ENCODE data around the gene NPHP4.

DNA sequence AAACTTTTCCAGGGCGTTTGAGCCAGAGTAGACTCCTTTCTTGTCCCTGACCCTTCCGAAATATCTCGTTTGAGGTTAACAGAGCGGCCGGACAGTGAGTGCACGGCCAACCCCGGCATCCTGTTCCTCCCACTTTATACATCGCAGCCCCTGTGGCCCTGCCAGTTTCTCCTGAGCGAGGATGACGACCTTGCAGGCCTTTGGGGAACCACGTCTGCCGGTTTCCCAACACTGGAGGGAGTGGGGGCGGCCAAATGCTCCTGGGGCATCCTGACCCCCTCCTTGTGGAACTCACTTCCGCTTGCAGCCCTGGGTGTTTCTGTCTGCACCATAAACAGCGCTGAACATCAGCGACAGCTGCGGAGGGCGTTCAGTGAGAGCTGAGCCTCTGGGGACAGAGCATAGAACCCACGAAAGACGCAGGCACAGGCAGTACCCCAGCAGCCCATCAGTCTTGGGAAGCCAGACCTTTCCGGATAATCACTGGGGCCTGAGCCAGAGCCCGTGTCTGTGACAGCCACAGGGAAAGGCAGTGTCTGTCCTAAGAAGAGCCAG is 48.7 kb upstream of the NPHP4 start:
- TF ChIP-seq EZH2phosphoT487 (IDR thresholded peaks at IDR 0.05; ENCODE audit: low read length) = no peak
- TF ChIP-seq, protein P1, sequence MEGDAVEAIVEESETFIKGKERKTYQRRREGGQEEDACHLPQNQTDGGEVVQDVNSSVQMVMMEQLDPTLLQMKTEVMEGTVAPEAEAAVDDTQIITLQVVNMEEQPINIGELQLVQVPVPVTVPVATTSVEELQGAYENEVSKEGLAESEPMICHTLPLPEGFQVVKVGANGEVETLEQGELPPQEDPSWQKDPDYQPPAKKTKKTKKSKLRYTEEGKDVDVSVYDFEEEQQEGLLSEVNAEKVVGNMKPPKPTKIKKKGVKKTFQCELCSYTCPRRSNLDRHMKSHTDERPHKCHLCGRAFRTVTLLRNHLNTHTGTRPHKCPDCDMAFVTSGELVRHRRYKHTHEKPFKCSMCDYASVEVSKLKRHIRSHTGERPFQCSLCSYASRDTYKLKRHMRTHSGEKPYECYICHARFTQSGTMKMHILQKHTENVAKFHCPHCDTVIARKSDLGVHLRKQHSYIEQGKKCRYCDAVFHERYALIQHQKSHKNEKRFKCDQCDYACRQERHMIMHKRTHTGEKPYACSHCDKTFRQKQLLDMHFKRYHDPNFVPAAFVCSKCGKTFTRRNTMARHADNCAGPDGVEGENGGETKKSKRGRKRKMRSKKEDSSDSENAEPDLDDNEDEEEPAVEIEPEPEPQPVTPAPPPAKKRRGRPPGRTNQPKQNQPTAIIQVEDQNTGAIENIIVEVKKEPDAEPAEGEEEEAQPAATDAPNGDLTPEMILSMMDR (IDR thresholded peaks at IDR 0.05; ENCODE audit: low read length) = no peak

All from MM.1S (cell line).